ENCODE measurements around the gene TENT4A. TPM values are rescaled to one million over a fixed set of nuclear protein-coding genes. Genes with fewer than 3 reads are reported as not detected.

TENT4A gene
- total and polyA plus RNA-seq, 11 donors: 4.3 to 20.3 (median 11.2) TPM

GRCh38 chr5:6715758-6716628, 2.8 kb downstream of the TENT4A start:
- WGBS, 4 donors: 47 to 54% (median 52%) methylated on average over 16 to 17 of the region's 17 CpGs
- Histone ChIP-seq H3K4me1 (peaks cover 9 to 71% (median 59%) of the 10 kb centered on the region in 12 donors), H3K27me3 (no peaks in the 10 kb centered on the region), H3K9me3 (no peaks in the 10 kb centered on the region), H3K27ac (peak overlapping the region in 1 of 12 donors; percentile 18), H3K36me3 (no peaks in the 10 kb centered on the region), H3K4me3 (peak overlapping the region in 11 of 12 donors; percentile 12 to 96 (median 65))
- no peak for DNase-seq
- no peak for ATAC-seq
- no peak for TF ChIP-seq CTCF (IDR thresholded peaks at IDR 0.05)
- no peak for TF ChIP-seq POLR2A (IDR thresholded peaks at IDR 0.05)
- intact Hi-C loops (cut with DNase I): loop anchor here in 5 of 10 donors (5.0 to 10.0 kb wide), 4 partner anchors 81 to 341 kb away; partner anchors contain the start of genes MED10 (in 2 of the 5), NSUN2 (in 2 of the 5) and SRD5A1 (in 2 of the 5)

DNA sequence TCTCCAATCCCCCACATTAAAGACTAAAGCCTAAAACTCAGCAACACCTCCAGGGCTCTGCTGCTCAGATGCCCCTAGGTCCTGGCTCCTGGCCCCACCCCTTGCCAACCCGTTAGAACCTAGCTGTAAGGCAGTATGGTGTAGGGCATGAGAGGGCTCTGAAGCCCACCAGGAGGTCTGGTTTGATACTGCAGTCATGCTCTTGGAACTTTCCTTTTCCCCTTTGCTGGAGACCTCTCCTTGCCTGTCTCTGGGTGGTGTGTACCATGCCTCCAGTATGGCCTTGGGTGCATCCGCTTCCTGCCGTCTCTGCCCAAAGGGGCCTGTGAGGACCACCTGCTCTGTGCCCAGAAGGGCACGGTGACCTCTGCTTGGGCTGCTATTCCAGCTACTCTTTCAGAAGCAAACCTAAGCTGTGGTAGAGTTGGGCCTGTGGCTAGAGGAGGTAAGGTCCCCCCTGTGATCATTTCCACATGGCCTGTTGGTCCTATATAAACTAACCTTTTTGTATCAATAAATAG, 3.5 kb downstream of the TENT4A start:
- H3K4me3 ChIP-seq: peak overlapping the region in 3 of 12 donors; percentile 72 to 77 (median 72)
- no peak for ATAC-seq
- no peaks in the 10 kb centered on the region for H3K36me3 ChIP-seq
- intact Hi-C loops (cut with DNase I): loop anchor here in 5 of 10 donors (5.0 to 10.0 kb wide), 4 partner anchors 82 to 342 kb away; partner anchors contain the start of genes MED10 (in 2 of the 5), NSUN2 (in 2 of the 5) and SRD5A1 (in 2 of the 5)
- 67 to 91% (median 78%) methylated on average over 4 of the region's 4 CpGs for WGBS, 4 donors
- H3K4me1 ChIP-seq: peaks cover 13 to 75% (median 64%) of the 10 kb centered on the region in 12 donors
- H3K27ac ChIP-seq: no peak overlapping the region
- DNase-seq: no peak
- H3K9me3 ChIP-seq: no peaks in the 10 kb centered on the region
- H3K27me3 ChIP-seq: no peaks in the 10 kb centered on the region
- TF ChIP-seq CTCF (IDR thresholded peaks at IDR 0.05): no peak

DNA sequence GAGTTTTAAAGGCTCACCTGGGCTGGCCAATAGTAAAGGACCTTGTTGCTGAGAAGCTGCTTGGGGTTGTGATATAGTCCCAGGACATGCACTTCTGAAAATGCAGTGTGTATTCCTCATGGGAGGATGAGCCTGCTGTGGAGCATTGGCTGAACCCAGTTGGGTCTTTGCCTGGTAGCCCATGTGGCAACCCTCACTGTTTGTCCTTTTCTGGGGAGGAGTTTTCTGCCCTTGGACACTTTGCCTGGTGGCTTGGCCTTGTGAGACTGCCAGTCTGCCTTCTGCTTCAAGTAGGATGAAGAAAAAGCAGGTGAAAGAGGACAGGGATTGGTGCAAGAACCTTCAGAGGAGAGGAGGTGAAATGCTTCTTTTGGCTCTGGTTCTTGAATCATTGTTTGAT, 4.0 kb downstream of the TENT4A start:
- H3K9me3 ChIP-seq: no peaks in the 10 kb centered on the region
- DNase-seq: no peak
- no peak overlapping the region for H3K27ac ChIP-seq
- no peak for ATAC-seq
- intact Hi-C loops (cut with DNase I): loop anchor here in 5 of 10 donors (5.0 to 10.0 kb wide), 4 partner anchors 82 to 342 kb away; partner anchors contain the start of genes MED10 (in 2 of the 5), NSUN2 (in 2 of the 5) and SRD5A1 (in 2 of the 5)
- no peaks in the 10 kb centered on the region for H3K36me3 ChIP-seq
- no peak overlapping the region for H3K4me3 ChIP-seq
- peaks cover 13 to 76% (median 67%) of the 10 kb centered on the region in 12 donors for H3K4me1 ChIP-seq
- TF ChIP-seq POLR2A (IDR thresholded peaks at IDR 0.05) (no peak), CTCF (IDR thresholded peaks at IDR 0.05) (no peak)
- H3K27me3 ChIP-seq: no peaks in the 10 kb centered on the region

- no peak for ATAC-seq
- no peak for DNase-seq
- Histone ChIP-seq H3K36me3 (no peaks in the 10 kb centered on the region), H3K9me3 (no peaks in the 10 kb centered on the region), H3K4me1 (peaks cover 17 to 80% (median 71%) of the 10 kb centered on the region in 12 donors), H3K4me3 (no peak overlapping the region), H3K27me3 (no peaks in the 10 kb centered on the region), H3K27ac (no peak overlapping the region)
- intact Hi-C loops (cut with DNase I): loop anchor here in 5 of 10 donors (5.0 to 10.0 kb wide), 4 partner anchors 83 to 343 kb away; partner anchors contain the start of genes MED10 (in 2 of the 5), NSUN2 (in 2 of the 5) and SRD5A1 (in 2 of the 5)
- TF ChIP-seq POLR2A (IDR thresholded peaks at IDR 0.05): no peak
- TF ChIP-seq CTCF (IDR thresholded peaks at IDR 0.05): no peak
- WGBS, 4 donors: 58 to 64% (median 60%) methylated on average over 4 of the region's 4 CpGs
Observed at GRCh38 chr5:6717687-6718086, 4.5 kb downstream of the TENT4A start.
